SU-DHL-6 (cell line): ENCODE results near the gene SLC14A1.

Experiments
- EZH2phosphoT487 ChIP-seq: fragments of 200-600 bp; sonication (generic), shearing (Covaris generic); conservative IDR thresholded peaks from 2 replicates; pipeline ENCODE4 v1.6.1; 2018; ENCODE audit warnings: mild to moderate bottlenecking, antibody characterized with exemption, low read length, moderate library complexity, mixed read lengths
- TF ChIP-seq, protein P1 (sequence below): fragments of 200-600 bp; sonication (generic); IDR thresholded peaks from one replicate; pipeline ENCODE4 v1.5.1; 2017; ENCODE audit warnings: antibody characterized with exemption, mild to moderate bottlenecking, low read length, moderate library complexity; ENCODE audit not compliant: insufficient read depth, poor library complexity, severe bottlenecking

DNA sequence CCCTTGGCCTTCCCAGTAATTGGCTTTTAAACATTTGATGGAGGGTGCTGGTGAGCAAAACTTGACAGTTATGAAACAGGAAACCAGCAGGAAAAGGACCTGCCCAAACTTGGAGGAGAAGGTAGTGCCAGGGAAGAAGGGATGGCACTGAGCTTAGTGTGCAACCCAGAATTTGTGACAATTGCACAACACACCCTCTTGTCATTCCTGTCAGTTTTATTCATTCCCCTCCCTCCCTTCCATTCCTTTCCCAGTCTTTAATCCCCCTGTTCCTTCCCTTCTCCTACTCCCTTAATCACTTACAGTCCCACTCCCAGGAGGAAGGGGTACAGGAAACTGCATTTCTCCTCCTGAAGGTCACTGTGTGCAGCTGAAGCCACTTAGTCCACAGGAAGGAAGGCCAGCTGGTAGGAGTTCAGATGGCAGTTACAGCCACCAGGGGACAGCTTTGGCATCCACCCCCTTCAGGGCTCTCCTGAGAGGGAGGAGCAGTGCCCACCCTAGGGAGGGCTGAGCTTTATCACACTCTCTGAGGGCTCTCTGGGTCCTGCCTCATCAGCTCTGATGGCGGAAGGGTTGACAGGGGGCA is 77.5 kb downstream of the SLC14A1 start:
- TF ChIP-seq, protein P1, sequence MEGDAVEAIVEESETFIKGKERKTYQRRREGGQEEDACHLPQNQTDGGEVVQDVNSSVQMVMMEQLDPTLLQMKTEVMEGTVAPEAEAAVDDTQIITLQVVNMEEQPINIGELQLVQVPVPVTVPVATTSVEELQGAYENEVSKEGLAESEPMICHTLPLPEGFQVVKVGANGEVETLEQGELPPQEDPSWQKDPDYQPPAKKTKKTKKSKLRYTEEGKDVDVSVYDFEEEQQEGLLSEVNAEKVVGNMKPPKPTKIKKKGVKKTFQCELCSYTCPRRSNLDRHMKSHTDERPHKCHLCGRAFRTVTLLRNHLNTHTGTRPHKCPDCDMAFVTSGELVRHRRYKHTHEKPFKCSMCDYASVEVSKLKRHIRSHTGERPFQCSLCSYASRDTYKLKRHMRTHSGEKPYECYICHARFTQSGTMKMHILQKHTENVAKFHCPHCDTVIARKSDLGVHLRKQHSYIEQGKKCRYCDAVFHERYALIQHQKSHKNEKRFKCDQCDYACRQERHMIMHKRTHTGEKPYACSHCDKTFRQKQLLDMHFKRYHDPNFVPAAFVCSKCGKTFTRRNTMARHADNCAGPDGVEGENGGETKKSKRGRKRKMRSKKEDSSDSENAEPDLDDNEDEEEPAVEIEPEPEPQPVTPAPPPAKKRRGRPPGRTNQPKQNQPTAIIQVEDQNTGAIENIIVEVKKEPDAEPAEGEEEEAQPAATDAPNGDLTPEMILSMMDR: no peak
- no peak for TF ChIP-seq EZH2phosphoT487
